Keratinocyte (primary cell): ENCODE measurements around the gene PWWP2A. TPM values are rescaled to one million over a fixed set of nuclear protein-coding genes. Genes with fewer than 3 reads are reported as not detected.

ENCODE experiments used
- DNase-seq: peaks from one replicate; pipeline ENCODE4 v3.0.0-alpha.2; 2011; ENCODE audit warnings: low read depth, missing footprints, low spot score
- FAIRE-seq: peaks from 2 replicates; lab custom pipeline; 2011; peaks lifted over from hg19 to GRCh38; lab: Jason Lieb, UNC
- H2AFZ ChIP-seq: 2 replicates; pipeline ENCODE4 v1.6.0; 2012; ENCODE audit warnings: low read length, control low read depth, inconsistent platforms; ENCODE audit not compliant: control insufficient read depth
- H3K27ac ChIP-seq: 2 replicates; pipeline ENCODE4 v1.5.1; 2011; ENCODE audit warnings: low read length; ENCODE audit not compliant: control insufficient read depth, insufficient read depth
- H3K27me3 ChIP-seq: 3 replicates; pipeline ENCODE4 v1.6.0; 2011; ENCODE audit warnings: low read length; ENCODE audit not compliant: control insufficient read depth, insufficient read depth; ENCODE audit errors: extremely low read depth
- H3K36me3 ChIP-seq, 2 experiments: 2 replicates in 1 of 2; 3 replicates in 1 of 2; pipeline ENCODE4 v1.5.1; 2011; ENCODE audit warnings: low read length in 2 of 2, mild to moderate bottlenecking in 1 of 2; ENCODE audit not compliant: control insufficient read depth in 2 of 2, insufficient read depth in 2 of 2; ENCODE audit errors: extremely low read depth in 1 of 2
- H3K4me1 ChIP-seq: 3 replicates; pipeline ENCODE4 v1.5.1; 2011; ENCODE audit warnings: low read length; ENCODE audit not compliant: control insufficient read depth, insufficient read depth; ENCODE audit errors: extremely low read depth
- H3K4me2 ChIP-seq: 3 replicates; pipeline ENCODE4 v1.6.0; 2011; ENCODE audit warnings: low read depth, low read length; ENCODE audit not compliant: control insufficient read depth, insufficient read depth; ENCODE audit errors: extremely low read depth
- H3K4me3 ChIP-seq, 3 experiments: fragments of 200-600 bp in 1 of 3; sonication (generic) in 1 of 3; 2 replicates in 2 of 3; 3 replicates in 1 of 3; pipeline ENCODE4 v1.5.1; 2011 to 2016; ENCODE audit warnings: low read length in 3 of 3, mild to moderate bottlenecking in 3 of 3, control low read depth in 2 of 3, inconsistent platforms in 1 of 3, low read depth in 1 of 3, mixed read lengths in 1 of 3, mixed run types in 1 of 3, moderate library complexity in 1 of 3; ENCODE audit not compliant: control insufficient read depth in 2 of 3, insufficient read depth in 2 of 3; ENCODE audit errors: extremely low read depth in 1 of 3
- H3K79me2 ChIP-seq: 2 replicates; pipeline ENCODE4 v1.6.0; 2012; ENCODE audit warnings: low read length; ENCODE audit not compliant: control insufficient read depth, insufficient read depth
- H3K9ac ChIP-seq: 3 replicates; pipeline ENCODE4 v1.6.0; 2011; ENCODE audit warnings: low read length; ENCODE audit not compliant: control insufficient read depth, insufficient read depth; ENCODE audit errors: extremely low read depth
- H3K9me1 ChIP-seq: 3 replicates; pipeline ENCODE4 v1.6.0; 2011; ENCODE audit warnings: low read length; ENCODE audit not compliant: control insufficient read depth, insufficient read depth; ENCODE audit errors: extremely low read depth
- H3K9me3 ChIP-seq: 2 replicates; pipeline ENCODE4 v1.5.1; 2012; ENCODE audit warnings: low read depth, low read length; ENCODE audit not compliant: control insufficient read depth
- H4K20me1 ChIP-seq: 3 replicates; pipeline ENCODE4 v1.6.0; 2011; ENCODE audit warnings: low read length; ENCODE audit not compliant: control insufficient read depth, insufficient read depth; ENCODE audit errors: extremely low read depth
- CTCF ChIP-seq, 3 experiments: IDR thresholded peaks in 1 of 3; conservative IDR thresholded peaks in 1 of 3; optimal IDR thresholded peaks in 1 of 3; 2 replicates in 2 of 3; 3 replicates in 1 of 3; pipeline versions ENCODE3 to v1.5.1; 2011; ENCODE audit warnings: low read length in 3 of 3, mild to moderate bottlenecking in 3 of 3, moderate library complexity in 2 of 3, control low read depth in 1 of 3, inconsistent platforms in 1 of 3; ENCODE audit not compliant: insufficient read depth in 2 of 3; ENCODE audit errors: extremely low read depth in 1 of 3
- EZH2 ChIP-seq: IDR thresholded peaks from one replicate; pipeline ENCODE4 v1.6.1; 2012; ENCODE audit warnings: inconsistent platforms, mild to moderate bottlenecking, low read length, moderate library complexity
- dilution Hi-C: fragments of 300-500 bp; cut with MboI; formaldehyde crosslinking; loops from one replicate; pipeline ENCODE4 v1.7.0; 2020; ENCODE audit warnings: low sequenced_read_pairs; ENCODE audit not compliant: extremely low pct_ligation_motif_present
- polyA plus RNA-seq, 5 experiments: library from polyadenylated mRNA; depleted of rRNA in 3 of 5; stranded (reverse) in 3 of 5; stranded (forward) in 1 of 5; unstranded in 1 of 5; fragments of >200 nt; gene quantifications; 1 replicate in 1 of 5; 2 replicates in 3 of 5; 3 replicates in 1 of 5; pipeline versions ENCODE4 v1.2.1 to v1.2.3, GENCODE V29; 2011 to 2012; ENCODE audit warnings: missing spikeins in 2 of 5, low read depth in 1 of 5, low replicate concordance in 1 of 5

Gene PWWP2A
- polyA plus RNA-seq, 1 donor (not counting 4 experiments of a cell fraction or from before 2014, with no cell fraction given): 13.1 TPM

- dilution Hi-C loops: no loop called here
- Histone ChIP-seq H3K27me3 (no peaks in the 10 kb centered on the region), H3K9me1 (no peaks in the 10 kb centered on the region), H3K27ac (no peak overlapping the region), H3K9ac (no peak overlapping the region), H3K79me2 (no peaks in the 10 kb centered on the region), H3K4me2 (no peak overlapping the region), H3K9me3 (no peaks in the 10 kb centered on the region), H3K4me1 (no peaks in the 10 kb centered on the region), H3K36me3 (peaks cover 2 to 12% of the 10 kb centered on the region in 2 experiments), H4K20me1 (no peaks in the 10 kb centered on the region), H2AFZ (no peak overlapping the region), H3K4me3 (no peak overlapping the region)
- TF ChIP-seq EZH2 (no peak), CTCF (optimal IDR thresholded peaks at IDR 0.05 in 1 of 3, IDR thresholded peaks at IDR 0.05 in 1 of 3, conservative IDR thresholded peaks at IDR 0.05 in 1 of 3; ENCODE audit: extremely low read depth in 1 of 3, insufficient read depth in 2 of 3, low read length in 3 of 3) (no peak)
- DNase-seq: no peak
- FAIRE-seq: no peak
These were observed 76.6 kb downstream of the PWWP2A start for GRCh38 chr5:160042671-160043070.

Other genes with a start within 250 kb of the PWWP2A start
- 0.18 to 0.77 TPM (median 0.23 TPM) in 3 replicates for gene ADRA1B, start 203.0 kb downstream of the PWWP2A start, polyA plus RNA-seq
- gene TTC1, start 110.3 kb downstream of the PWWP2A start, polyA plus RNA-seq: 39.5 to 53.0 TPM (median 51.7 TPM) in 3 replicates
- gene FABP6, start 110.1 kb upstream of the PWWP2A start, polyA plus RNA-seq: 0.25 to 1.7 TPM in 2 of 3 replicates, not detected in the other
- gene CCNJL, start 193.1 kb upstream of the PWWP2A start, polyA plus RNA-seq: 1.6 to 4.2 TPM (median 2.1 TPM) in 3 replicates